Stimulated activated effector memory CD8-positive, alpha-beta T cell treated with anti-CD3 and anti-CD28 coated beads, Interleukin-12 subunit alpha, Interleukin-12 subunit beta, amount 100 ng/mL, for 72 hours (primary cell): ENCODE results near the gene PRX.

Experiments used
- ATAC-seq: fragments of 150-1000 bp; cut with Tn5 transposase; 2 replicates; pipeline ENCODE4 v1.10.0; 2021
- DNase-seq, 2 donors: peaks; one replicate each; pipeline ENCODE4 v3.0.0; 2021 to 2022; ENCODE audit warnings: low spot score in 2 of 2
- H3K27ac Mint-ChIP-seq: one replicate; pipeline ENCODE4 v1.8.0; 2022; ENCODE audit warnings: mild to moderate bottlenecking, mixed read lengths
- H3K36me3 Mint-ChIP-seq: one replicate; pipeline ENCODE4 v1.8.0; 2022; ENCODE audit warnings: mild to moderate bottlenecking, mixed read lengths
- H3K4me1 Mint-ChIP-seq: one replicate; pipeline ENCODE4 v1.8.0; 2022; ENCODE audit warnings: mixed read lengths
- H3K4me3 Mint-ChIP-seq: one replicate; pipeline ENCODE4 v1.8.0; 2022; ENCODE audit warnings: mild to moderate bottlenecking, mixed read lengths
- H3K9me3 Mint-ChIP-seq: one replicate; pipeline ENCODE4 v1.8.0; 2022; ENCODE audit warnings: mixed read lengths

Gene PRX

DNA sequence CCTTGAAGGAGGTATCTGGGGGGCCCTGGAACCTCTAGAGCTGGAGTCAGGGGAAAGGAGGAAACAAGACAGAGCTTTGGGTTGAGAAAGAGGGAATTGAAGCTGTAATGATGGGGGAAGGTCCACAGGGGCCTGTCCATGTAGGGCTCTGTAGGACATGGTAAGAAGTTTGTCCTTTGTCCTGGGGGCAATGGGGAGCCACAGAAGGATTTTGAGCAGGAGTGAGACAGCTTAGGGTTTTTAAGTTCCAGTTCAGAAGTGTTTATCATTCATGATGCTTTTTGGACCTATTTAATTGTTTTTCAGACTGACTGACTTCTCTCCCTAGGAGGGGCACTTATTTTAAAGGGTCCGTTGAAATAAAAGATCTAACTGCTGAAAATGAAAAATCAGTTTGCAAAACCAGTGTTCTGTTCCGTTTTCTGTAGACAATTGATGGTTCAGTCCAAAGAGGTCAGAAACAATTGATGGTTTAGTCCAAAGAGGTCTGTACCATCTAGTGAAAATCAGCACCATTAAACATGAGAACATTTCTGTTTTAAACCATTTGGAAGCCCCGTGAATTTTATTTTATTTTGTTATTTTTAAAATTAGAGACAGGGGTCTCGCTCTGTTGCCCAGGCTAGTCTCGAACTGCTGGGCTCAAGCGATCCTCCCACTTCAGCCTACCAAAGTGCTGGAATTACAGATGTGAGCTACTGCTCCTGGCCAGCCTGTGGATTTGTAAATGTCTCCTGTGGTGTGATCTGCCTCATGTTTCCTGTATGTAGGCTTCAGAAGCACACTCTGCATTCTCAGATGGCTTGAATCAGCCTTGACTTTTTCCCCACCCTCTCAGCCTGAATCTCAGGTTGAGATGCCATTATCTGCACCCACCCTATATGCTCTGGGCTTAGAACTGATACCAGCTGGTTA is 56.2 kb downstream of the PRX start:
- H3K27ac Mint-ChIP-seq, result peak overlapping the region; percentile 39
- H3K36me3 Mint-ChIP-seq, result peaks cover 5% of the 10 kb centered on the region
- peaks cover 12% of the 10 kb centered on the region for H3K4me1 Mint-ChIP-seq
- H3K9me3 Mint-ChIP-seq, result no peaks in the 10 kb centered on the region
- no peak for ATAC-seq
- DNase-seq, result no peak
- no peak overlapping the region for H3K4me3 Mint-ChIP-seq

DNA sequence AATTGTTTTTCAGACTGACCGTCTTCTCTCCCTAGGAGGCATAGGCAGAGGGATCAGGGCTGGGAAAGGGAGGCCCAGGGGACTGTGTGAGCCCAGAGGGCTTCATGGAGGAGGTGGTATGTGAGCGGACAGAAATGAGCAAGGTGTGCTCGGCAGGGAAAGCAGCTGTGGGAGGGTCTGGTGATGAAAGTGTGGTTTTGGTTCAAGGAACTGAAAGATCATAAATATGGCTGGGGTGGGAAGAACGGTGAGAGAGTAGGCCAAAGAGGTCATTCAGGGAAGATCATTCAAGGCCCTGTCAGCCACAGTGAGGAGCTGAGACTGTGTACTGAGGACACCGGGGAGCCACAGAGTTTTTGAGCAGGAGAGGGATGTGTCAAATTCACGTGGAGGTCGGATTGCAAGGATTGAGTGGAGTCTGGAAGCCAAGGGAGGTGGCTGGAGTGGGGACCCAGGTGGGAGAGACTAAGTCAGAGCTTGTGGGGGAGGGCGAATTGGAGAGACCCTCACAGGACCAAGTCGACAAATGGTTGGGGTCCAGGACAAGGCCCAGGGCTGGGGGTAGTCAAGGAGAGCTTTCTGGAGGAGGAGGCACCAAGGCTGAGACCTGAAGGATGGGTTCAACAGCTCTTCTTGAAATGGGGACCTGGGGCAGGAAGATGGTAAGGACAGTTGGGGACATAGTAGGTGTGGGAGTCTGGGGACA is 57.0 kb downstream of the PRX start:
- Mint-ChIP-seq H3K36me3 (peaks cover 5% of the 10 kb centered on the region), H3K4me1 (peaks cover 12% of the 10 kb centered on the region), H3K9me3 (no peaks in the 10 kb centered on the region), H3K4me3 (no peak overlapping the region), H3K27ac (peak overlapping the region; percentile 39)
- ATAC-seq (no peak), DNase-seq (no peak)

DNA sequence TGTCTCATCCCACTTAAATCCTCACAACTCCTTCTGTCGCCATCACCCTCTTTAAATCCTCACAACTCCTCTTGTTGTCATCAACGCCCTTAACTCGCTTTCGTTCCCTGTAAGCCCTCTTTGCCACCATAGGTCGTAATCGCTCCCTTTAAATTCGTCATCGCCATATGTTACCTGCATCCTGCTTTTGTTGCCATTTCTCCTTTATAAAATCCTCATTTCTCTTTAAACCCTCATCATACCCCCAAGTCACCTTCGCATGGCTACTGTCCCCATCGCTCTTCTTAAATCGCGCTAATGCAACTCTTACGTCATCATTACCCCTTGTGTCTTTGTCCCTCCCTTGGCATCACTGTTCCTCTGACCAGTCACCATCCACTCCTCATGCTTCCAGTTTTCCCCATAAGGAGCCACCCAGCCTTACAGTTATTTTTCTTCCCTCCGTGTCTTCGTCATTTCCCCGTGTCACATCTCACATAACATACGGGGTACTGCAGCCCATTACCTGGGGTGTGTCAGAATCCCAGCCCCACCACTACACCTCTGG is 64.1 kb downstream of the PRX start:
- DNase-seq (peak in 1 of 2 donors; percentile 50), ATAC-seq (no peak)
- Mint-ChIP-seq H3K4me1 (peaks cover 37% of the 10 kb centered on the region), H3K9me3 (no peaks in the 10 kb centered on the region), H3K36me3 (peaks cover 20% of the 10 kb centered on the region), H3K4me3 (peak overlapping the region; percentile 78), H3K27ac (peak overlapping the region; percentile 77)

DNA sequence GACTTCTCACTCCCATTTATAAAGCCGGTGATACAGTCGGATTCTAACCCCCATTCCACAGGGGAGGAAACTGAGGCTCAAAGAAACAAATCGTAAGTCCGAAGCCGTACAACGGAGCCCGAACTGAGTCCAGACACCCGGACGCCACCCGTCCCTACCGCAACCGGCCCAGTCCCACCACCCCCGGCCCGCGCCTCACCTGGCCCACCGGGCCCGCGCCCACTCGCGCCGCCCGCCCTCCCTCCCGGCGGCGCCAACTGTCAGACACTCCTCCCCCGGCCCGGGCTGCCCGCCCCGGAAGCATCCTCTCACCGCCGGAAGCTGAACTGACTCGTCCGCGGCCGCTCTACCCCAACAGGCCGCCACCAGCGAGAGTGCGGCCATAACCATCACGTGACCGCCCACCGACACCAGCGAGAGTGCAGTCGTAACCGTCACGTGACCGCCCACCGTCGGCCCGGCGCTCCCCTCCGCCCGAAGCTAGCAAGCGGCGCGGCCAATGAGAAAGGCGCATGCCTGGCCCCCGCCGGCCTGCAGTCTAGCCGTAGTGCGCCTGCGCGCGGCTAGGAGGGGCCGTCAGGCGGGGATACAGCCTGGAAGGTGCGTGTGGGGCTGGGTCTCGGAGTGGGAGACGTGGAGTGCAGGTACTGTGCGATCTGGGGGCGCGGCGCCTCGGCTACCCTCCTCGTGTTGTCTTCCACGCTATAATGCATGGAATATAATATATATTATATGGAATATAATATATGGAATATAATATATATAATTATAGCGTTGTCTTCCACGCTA is 64.9 kb downstream of the PRX start, which contains the start of the genes C19orf47 and PLD3:
Gene C19orf47 (minus strand): TSS at position 273 of the 789 bp plus-strand sequence. CDS start 6,540 bp downstream, outside the sequence.
Gene PLD3 (plus strand): TSS at position 571 of the 789 bp plus-strand sequence. CDS start 17,789 bp downstream, outside the sequence.
- Mint-ChIP-seq H3K9me3 (no peaks in the 10 kb centered on the region), H3K27ac (peak within 1 kb of the TSS; percentile 77), H3K36me3 (peaks cover 15% of the 10 kb centered on the region), H3K4me1 (peaks cover 37% of the 10 kb centered on the region), H3K4me3 (peak within 1 kb of the TSS; percentile 78)
- DNase-seq, result peak; percentile 96 to 99
- peak; percentile 98 for ATAC-seq

DNA sequence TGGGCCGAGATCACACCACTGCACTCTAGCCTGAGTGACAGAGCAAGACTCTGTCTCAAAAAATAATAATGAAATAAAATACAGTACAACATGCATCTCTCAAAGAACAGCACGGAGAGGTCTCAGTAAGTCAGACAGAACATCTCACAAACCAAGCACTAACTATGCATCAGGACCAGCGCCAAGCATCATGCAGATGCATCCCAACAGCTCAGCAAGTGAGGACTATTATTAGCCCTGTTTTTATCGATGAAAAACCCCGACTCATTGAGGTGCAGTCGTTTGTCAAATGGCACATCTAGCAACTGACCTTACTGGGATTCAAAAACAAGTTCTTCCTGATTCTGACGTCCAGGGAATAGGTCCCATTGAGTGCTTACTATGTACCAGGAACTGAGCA is 68.8 kb downstream of the PRX start:
- H3K4me1 Mint-ChIP-seq, result peaks cover 46% of the 10 kb centered on the region
- ATAC-seq (no peak), DNase-seq (no peak)
- peaks cover 31% of the 10 kb centered on the region for H3K36me3 Mint-ChIP-seq
- H3K4me3 Mint-ChIP-seq, result no peak overlapping the region
- H3K9me3 Mint-ChIP-seq, result no peaks in the 10 kb centered on the region
- H3K27ac Mint-ChIP-seq, result no peak overlapping the region
